Sigmoid colon (tissue), 7 donors: Measurements from ENCODE around the gene CABP4. TPM values are rescaled to one million over a fixed set of nuclear protein-coding genes. Genes with fewer than 3 reads are reported as not detected.

Experiments used
- DNase-seq: peaks from one replicate; pipeline ENCODE4 v3.0.0-alpha.2; 2019
- H3K27ac ChIP-seq, 4 donors: fragments of 200-600 bp; sonication (generic); one replicate each; pipeline ENCODE4 v1.5.1; 2016 to 2019; ENCODE audit warnings: mild to moderate bottlenecking in 1 of 4
- H3K27me3 ChIP-seq, 3 donors: fragments of 200-600 bp; sonication (generic); one replicate each; pipeline ENCODE4 v1.5.1; 2019; ENCODE audit warnings: mild to moderate bottlenecking in 1 of 3
- H3K36me3 ChIP-seq, 4 donors: fragments of 200-600 bp; sonication (generic); one replicate each; pipeline ENCODE4 v1.5.1; 2016 to 2019
- H3K4me1 ChIP-seq, 4 donors: fragments of 200-600 bp; sonication (generic); one replicate each; pipeline ENCODE4 v1.5.1; 2017 to 2019
- H3K4me3 ChIP-seq, 4 donors: fragments of 200-600 bp; sonication (generic); one replicate each; pipeline ENCODE4 v1.5.1; 2017 to 2019; ENCODE audit warnings: mild to moderate bottlenecking in 2 of 4, moderate library complexity in 1 of 4
- H3K9me3 ChIP-seq, 4 donors: fragments of 200-600 bp in 3 of 4; sonication (generic) in 3 of 4; one replicate each; pipeline versions ENCODE4 v1.5.1 to v1.6.1; 2013 to 2019
- CTCF ChIP-seq, 4 experiments: fragments of 450-650 bp in 3 of 4; fragments of 200-600 bp in 1 of 4; IDR thresholded peaks; one replicate each; pipeline ENCODE4 v1.5.1; 2016 to 2019; ENCODE audit warnings: antibody characterized with exemption in 4 of 4, mild to moderate bottlenecking in 3 of 4, moderate library complexity in 2 of 4
- EP300 ChIP-seq, 4 donors: sonication (generic); formaldehyde crosslinking; IDR thresholded peaks; one replicate each; pipeline ENCODE4 v1.6.1; 2017; ENCODE audit warnings: antibody characterized with exemption in 4 of 4
- POLR2A ChIP-seq, 2 donors: fragments of 450-650 bp; IDR thresholded peaks; one replicate each; pipeline ENCODE4 v1.6.1; 2016; ENCODE audit warnings: antibody characterized with exemption in 2 of 2, mild to moderate bottlenecking in 2 of 2, moderate library complexity in 2 of 2
- POLR2AphosphoS5 ChIP-seq, 4 donors: sonication (generic); formaldehyde crosslinking; IDR thresholded peaks; one replicate each; pipeline ENCODE4 v1.6.1; 2017; ENCODE audit warnings: antibody characterized with exemption in 4 of 4
- WGBS, 2 donors: extraction: QIAGEN DNeasy Blood & Tissue Kit; methylation state at CpG; one replicate each; pipeline ENCODE4 v1.1.7; 2013; 5-methylcytosine and 5-hydroxymethylcytosine counted together
- intact Hi-C: fragments of 100-400 bp; cut with DNase I; formaldehyde crosslinking; loops from one replicate; pipeline ENCODE4 v1.15.1; 2023
- polyA plus RNA-seq, 3 donors: library from polyadenylated mRNA; stranded (reverse); fragments of 200-250 nt; gene quantifications; one replicate each; pipeline ENCODE4 v1.2.3, GENCODE V29; 2013
- total RNA-seq, 4 donors: library from RNA; depleted of rRNA; stranded (reverse); fragments of >200 nt; gene quantifications; one replicate each; pipeline ENCODE4 v1.1.0, GENCODE V29; 2016
- donor health status: healthy with polysubstance abuse.
- donor health status: Bipolar disorder and iron deficiency.
- donor health status: healthy.

CABP4 gene
- total RNA-seq (1 to 10 TPM in 1 of 4 donors, under 1 TPM in 3; 0.41 to 1.5 (median 0.63) TPM), polyA plus RNA-seq (under 1 TPM in 2 of 3 donors, not detected in 1; 0.60 to 0.61 TPM)

DNA sequence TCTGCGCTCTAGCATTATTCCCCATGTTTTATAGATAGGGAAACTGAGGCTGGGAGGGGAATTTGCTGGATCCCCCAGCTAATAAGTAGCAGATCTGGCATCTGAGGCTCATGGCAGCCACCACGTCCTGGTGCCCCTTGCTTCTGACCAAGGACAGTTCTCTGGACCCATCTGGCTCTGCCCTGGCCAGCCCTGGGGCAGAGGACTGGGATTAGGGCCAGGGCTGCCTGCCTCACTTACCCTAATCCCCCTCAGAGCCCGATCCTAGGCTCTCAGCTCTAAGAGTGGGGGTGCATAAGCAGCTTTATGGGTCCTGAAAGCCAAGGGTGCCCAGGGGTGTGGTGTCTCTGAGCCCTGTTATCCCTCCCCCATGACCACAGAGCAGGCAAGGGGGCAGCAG lies at the start of gene CABP4:
CABP4 (plus strand) TSS at position 301 of the 400 bp plus-strand sequence; CDS start at position 371, 70 bp downstream.
- intact Hi-C loops = no loop called here
- H3K9me3 ChIP-seq = no peaks in the 10 kb centered on the region
- no peak within 1 kb of the TSS for H3K4me3 ChIP-seq
- 90 to 95% methylated on average over 3 of the region's 3 CpGs for WGBS, 2 donors
- H3K36me3 ChIP-seq = no peaks in the 10 kb centered on the region
- TF ChIP-seq POLR2AphosphoS5 (IDR thresholded peaks at IDR 0.05) (no peak), CTCF (IDR thresholded peaks at IDR 0.05) (no peak), POLR2A (IDR thresholded peaks at IDR 0.05) (no peak), EP300 (IDR thresholded peaks at IDR 0.05) (no peak)
- no peaks in the 10 kb centered on the region for H3K4me1 ChIP-seq
- no peaks in the 10 kb centered on the region for H3K27me3 ChIP-seq
- no peak for DNase-seq
- H3K27ac ChIP-seq = no peak within 1 kb of the TSS

GRCh38 chr11:67405688-67406339 lies 49.3 kb upstream of the CABP4 start:
- peaks cover 21 to 73% (median 39%) of the 10 kb centered on the region in 3 donors for H3K27me3 ChIP-seq
- H3K36me3 ChIP-seq = no peaks in the 10 kb centered on the region
- no peak overlapping the region for H3K4me3 ChIP-seq
- DNase-seq = no peak
- H3K4me1 ChIP-seq = peaks cover 0 to 19% (median 8%) of the 10 kb centered on the region in 4 donors
- no peak overlapping the region for H3K27ac ChIP-seq
- no peaks in the 10 kb centered on the region for H3K9me3 ChIP-seq
- no peak for TF ChIP-seq POLR2A (IDR thresholded peaks at IDR 0.05)
- TF ChIP-seq CTCF (IDR thresholded peaks at IDR 0.05) = no peak
- no peak for TF ChIP-seq POLR2AphosphoS5 (IDR thresholded peaks at IDR 0.05)
- no peak for TF ChIP-seq EP300 (IDR thresholded peaks at IDR 0.05)
- intact Hi-C loops = no loop called here
- 82 to 93% methylated on average over 9 of the region's 9 CpGs for WGBS, 2 donors

- WGBS, 2 donors = 81 to 84% methylated on average over 18 of the region's 18 CpGs
- H3K27ac ChIP-seq = no peak overlapping the region
- H3K36me3 ChIP-seq = no peaks in the 10 kb centered on the region
- H3K4me1 ChIP-seq = peaks cover 0 to 14% (median 7%) of the 10 kb centered on the region in 4 donors
- peaks cover 26 to 80% (median 46%) of the 10 kb centered on the region in 3 donors for H3K27me3 ChIP-seq
- no peak for TF ChIP-seq EP300 (IDR thresholded peaks at IDR 0.05)
- intact Hi-C loops = no loop called here
- H3K4me3 ChIP-seq = no peak overlapping the region
- H3K9me3 ChIP-seq = no peaks in the 10 kb centered on the region
- DNase-seq = no peak
Observed at GRCh38 chr11:67406420-67406968, 48.7 kb upstream of the CABP4 start.

- no peak for TF ChIP-seq CTCF (IDR thresholded peaks at IDR 0.05)
- no peak for TF ChIP-seq EP300 (IDR thresholded peaks at IDR 0.05)
- TF ChIP-seq POLR2A (IDR thresholded peaks at IDR 0.05) = no peak
- TF ChIP-seq POLR2AphosphoS5 (IDR thresholded peaks at IDR 0.05) = no peak
- Histone ChIP-seq H3K27me3 (peaks cover 26 to 86% (median 50%) of the 10 kb centered on the region in 3 donors), H3K4me3 (no peak overlapping the region), H3K9me3 (no peaks in the 10 kb centered on the region), H3K27ac (no peak overlapping the region), H3K4me1 (peaks cover 0 to 11% (median 5%) of the 10 kb centered on the region in 4 donors), H3K36me3 (no peaks in the 10 kb centered on the region)
- intact Hi-C loops = no loop called here
- 43 to 48% methylated on average over 12 of the region's 12 CpGs for WGBS, 2 donors
- DNase-seq = no peak
Observed at GRCh38 chr11:67406969-67407687, 48.0 kb upstream of the CABP4 start.

DNA sequence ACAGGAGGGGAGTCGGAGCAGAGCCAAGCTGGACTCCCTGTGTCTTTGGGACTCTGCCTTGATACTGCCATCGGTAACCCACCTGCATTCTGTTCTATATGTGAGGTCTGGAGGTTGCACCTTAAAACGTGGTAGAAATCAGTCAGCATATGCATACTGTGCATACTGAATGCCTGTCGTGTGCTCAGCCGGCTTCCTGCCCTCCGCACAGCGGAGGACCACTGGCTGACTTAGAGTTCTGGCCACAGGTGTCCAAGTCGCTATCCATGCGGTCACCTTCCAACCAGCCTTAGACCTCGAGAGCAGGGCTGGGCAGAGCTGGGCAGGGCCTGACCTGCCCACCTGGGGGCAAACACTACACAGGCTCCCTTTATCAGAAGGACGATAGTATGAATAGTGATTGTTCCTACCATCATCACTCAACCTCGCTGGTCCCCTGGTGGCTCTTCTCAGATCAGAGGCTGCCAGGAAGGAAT lies 47.4 kb upstream of the CABP4 start:
- no peak for DNase-seq
- intact Hi-C loops = no loop called here
- no peak overlapping the region for H3K27ac ChIP-seq
- H3K9me3 ChIP-seq = no peaks in the 10 kb centered on the region
- peaks cover 0 to 5% (median 0%) of the 10 kb centered on the region in 4 donors for H3K4me1 ChIP-seq
- 76% methylated on average over 12 of the region's 12 CpGs for WGBS, 2 donors
- no peaks in the 10 kb centered on the region for H3K36me3 ChIP-seq
- TF ChIP-seq EP300 (IDR thresholded peaks at IDR 0.05) (no peak), POLR2A (IDR thresholded peaks at IDR 0.05) (no peak), POLR2AphosphoS5 (IDR thresholded peaks at IDR 0.05) (no peak), CTCF (IDR thresholded peaks at IDR 0.05) (no peak)
- H3K27me3 ChIP-seq = peaks cover 26 to 92% (median 51%) of the 10 kb centered on the region in 3 donors
- no peak overlapping the region for H3K4me3 ChIP-seq
